Hematopoietic multipotent progenitor cell treated with erythropoietin and hydrocortisone succinate and interleukin-3 and kit ligand, for 15 days (in vitro differentiated cells): Measurements from ENCODE around the gene FAM53A.
"Not testable (repeated sequence)": the region's sequence is repeated elsewhere in the genome, so short reads cannot be mapped to it uniquely, and the experiment has no call there.

Experiments used
- DNase-seq: peaks from one replicate; pipeline ENCODE4 v3.0.0-alpha.2; 2015; ENCODE audit warnings: low spot score

The FAM53A gene

DNA sequence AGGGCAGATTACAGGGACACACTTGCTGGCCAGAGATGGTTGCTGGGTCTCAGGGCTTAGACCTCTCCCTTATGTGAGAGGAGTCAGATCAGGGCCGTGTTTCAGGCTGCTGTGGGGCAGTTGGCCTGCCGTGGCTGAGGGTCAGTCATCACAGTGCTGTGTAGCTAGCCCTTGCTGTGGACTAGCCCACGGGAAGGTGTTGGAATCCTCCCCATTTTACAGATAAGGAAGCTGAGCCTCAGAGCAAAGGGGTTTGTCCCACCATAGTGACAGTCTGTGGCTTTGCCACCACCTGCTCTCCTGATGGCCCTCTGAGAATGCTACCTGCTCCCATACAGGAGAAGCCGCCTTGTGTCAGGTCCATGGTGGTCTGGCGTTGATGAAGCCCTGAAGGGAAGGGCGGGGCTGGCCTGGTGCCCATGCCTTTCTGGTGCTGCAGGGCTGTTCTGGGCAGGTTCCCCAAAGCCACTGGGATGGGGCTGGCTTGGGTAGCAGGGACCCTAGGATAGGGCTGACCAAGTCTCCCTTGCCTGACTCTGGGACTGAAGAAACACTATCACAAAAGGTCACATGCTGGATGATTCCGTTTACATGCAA is 2.4 kb upstream of the FAM53A start:
- DNase-seq: no peak

GRCh38 chr4:1685235-1686150 is 1.4 kb upstream of the FAM53A start:
- no peak for DNase-seq

DNA sequence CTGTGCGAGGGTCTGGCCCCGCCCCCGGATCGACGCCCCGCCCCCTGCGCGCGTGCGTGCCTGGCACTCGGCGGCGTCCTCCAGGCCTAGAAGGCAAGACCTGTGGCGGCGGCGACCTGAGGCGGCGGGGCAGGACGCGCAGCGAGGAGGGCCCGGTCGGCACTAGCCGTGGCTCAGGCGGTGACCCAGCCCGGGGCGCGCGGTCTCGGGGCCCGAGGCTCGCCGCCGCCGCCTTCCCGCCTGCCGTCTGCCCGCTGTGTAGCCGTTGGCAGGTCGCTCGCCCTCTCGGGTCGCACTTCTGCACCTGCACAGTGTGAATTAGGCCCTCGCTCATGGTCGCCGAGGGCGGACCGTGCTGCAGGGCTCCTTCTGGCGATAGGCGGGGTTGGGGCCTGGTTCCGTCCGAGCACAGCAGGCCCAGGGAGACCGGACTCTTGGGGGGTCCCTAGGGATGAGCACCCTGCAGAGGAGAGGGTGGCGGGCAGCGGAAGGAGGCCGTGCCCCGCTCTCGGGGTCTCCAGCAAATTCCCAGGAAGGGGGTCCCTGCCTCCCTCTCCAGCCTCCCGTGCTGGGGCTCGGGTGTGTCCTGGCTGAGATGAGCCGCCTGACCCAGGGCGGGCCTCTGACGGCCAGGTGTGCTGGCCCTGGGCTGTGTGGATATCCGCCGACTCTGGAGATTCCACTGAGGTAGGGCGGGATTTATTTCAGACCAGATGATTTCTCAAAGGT is 557 bp upstream of the FAM53A start:
- no peak for DNase-seq

- no peak for DNase-seq
Measured at GRCh38 chr4:1683261-1683735, 815 bp downstream of the FAM53A start.

- no peak for DNase-seq
Measured at GRCh38 chr4:1682860-1683259, 1.3 kb downstream of the FAM53A start.

- DNase-seq: no peak
Measured at GRCh38 chr4:1678244-1678643, 5.9 kb downstream of the FAM53A start.

DNA sequence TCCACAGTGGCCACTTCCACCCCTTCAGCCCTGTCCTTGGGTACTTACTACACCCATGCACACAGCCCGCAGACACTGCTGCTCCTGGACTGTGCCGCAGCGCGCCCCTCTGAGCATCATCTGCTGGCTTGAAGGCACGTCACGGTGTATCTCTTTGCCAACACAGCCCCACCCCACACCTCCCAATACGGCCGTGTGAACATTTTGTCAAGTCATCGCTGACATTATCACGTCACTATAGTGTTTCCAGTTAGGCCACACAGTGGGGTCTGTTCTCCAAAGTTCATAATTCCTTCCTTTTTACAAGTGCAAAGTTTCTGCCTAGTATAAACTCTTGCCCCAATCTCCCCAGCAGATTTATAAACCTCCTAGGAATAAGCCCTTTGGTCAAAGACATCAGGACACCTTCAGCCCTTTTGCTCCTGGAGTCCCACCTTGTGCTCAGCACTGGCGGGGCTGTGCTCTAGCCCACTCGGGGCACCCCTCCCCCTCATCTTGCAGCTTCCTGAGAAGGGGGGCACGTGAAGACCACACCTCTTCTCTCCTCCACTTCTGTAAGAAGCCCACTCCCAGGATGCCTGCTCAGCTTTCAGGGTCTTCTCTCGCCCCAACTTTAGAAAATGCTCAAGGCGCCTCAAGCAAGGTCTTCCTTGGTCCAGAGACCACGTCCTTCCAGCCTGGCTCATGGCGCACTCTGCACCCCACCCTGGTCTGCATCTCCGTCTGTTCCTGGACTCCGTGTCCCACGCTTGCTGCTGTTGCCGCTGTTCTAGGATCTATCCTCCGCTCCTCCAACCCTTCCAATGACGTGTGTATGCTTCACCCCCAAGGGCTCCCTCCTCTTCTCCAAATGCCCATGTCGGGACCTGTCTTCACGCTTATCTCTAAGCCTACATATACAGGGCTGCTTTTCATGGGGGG is 7.2 kb downstream of the FAM53A start:
- peak; percentile 84 for DNase-seq

DNA sequence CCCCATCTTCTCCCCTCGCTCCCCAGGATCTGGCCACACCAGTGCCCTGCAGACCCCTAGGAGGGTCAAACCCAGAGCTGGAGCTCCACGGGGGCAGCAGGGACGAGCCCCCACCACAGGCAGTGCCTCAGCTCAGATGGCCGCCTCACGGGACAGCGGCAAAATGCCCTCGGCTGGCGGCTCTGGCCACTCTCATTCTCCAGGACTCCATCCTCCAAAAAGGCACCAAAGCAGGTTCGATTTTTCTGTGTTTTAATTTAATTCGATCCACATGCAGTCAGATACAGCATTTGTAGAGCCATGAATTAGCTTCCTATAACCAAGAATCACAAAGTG is 8.3 kb downstream of the FAM53A start:
- no peak for DNase-seq

- DNase-seq: no peak
Measured at GRCh38 chr4:1675136-1675801, 8.8 kb downstream of the FAM53A start.

- DNase-seq: no peak
Measured at GRCh38 chr4:1674682-1675081, 9.4 kb downstream of the FAM53A start.

- no peak for DNase-seq
Measured at GRCh38 chr4:1673671-1674070, 10.4 kb downstream of the FAM53A start.

GRCh38 chr4:1671011-1671410 is 13.1 kb downstream of the FAM53A start:
- DNase-seq: not testable (repeated sequence)

GRCh38 chr4:1670279-1670678 is 13.8 kb downstream of the FAM53A start:
- no peak for DNase-seq

GRCh38 chr4:1669850-1670249 is 14.3 kb downstream of the FAM53A start:
- no peak for DNase-seq

DNA sequence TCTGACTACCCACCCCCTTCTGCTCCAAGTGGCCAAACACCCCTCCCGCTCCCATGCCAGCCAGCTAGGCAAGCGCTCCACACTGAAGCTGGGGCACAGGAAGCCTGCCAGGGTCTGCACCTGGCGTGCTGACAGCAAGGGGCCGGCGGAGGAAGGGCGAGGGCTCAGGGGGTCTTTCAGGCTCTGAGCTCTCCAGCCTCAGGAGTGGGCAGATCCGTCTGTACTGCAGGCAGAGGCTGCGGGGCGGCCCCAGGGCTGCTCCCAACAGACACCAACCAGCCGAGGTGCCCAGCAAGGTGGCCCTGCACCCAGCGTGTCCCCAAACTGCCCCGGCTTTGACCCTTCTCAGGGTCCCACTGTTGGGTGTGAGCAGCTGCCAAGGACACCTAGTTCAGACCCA is 14.8 kb downstream of the FAM53A start:
- no peak for DNase-seq

DNA sequence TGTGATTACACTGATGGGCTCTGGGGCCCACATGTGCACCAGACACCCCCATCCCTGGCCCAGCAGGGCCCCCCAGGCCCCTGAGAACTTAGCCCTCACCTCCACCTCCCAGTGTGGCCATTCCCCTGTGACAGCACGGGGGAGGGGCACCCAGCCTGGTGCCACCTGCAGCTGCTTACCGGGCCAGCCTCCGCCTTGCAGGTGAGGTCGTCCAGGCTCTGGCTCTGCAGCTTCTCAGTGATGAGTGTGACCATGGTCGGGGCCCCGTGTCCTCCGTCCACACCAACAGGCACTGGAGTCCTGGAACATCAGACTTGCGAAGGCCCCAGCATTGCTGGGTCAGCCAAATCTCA is 15.6 kb downstream of the FAM53A start:
- DNase-seq: no peak

DNA sequence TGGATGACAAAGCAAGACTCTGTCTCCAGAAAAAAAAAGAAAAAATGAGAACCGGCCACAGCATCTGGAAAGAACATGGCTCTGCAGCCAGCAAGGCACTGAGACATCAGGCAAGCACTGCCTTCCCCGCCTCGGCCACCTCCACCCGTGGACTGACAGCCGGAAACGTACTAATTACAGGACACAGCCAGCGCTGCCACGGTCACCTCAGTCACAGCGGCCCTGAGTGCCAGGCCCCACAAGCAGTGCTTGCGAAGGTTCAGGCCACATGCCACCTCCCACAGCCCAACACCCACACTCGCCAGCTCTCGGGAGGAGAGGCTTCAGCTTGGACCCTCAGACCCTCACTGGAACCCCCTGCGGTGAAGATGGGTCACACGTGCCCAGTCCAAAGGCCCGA is 16.8 kb downstream of the FAM53A start:
- DNase-seq: no peak

- no peak for DNase-seq
Measured at GRCh38 chr4:1666391-1666790, 17.7 kb downstream of the FAM53A start.

DNA sequence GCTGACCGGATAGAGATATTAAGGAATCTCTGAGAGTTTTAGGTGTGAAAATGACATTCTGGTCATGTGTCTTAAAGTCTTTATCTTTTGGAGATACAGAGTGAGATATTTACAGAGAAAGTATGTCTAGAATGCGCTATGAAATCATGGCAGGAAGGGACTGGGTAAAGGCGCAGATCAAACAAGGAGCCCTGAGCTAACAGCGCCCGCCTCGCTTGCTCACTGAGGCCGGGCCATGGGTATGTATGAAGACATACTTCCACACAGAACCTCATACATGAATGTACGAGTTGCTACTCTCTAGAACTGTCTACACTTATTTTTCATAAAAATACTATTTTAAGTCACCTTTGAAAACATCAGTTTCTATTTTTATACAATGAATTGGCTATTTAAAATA is 20.0 kb downstream of the FAM53A start:
- DNase-seq: no peak

- DNase-seq: no peak
Measured at GRCh38 chr4:1663549-1663948, 20.6 kb downstream of the FAM53A start.

- DNase-seq: no peak
Measured at GRCh38 chr4:1661695-1662094, 22.4 kb downstream of the FAM53A start.
